HUES48 (cell line): ENCODE data around the gene LRBA.
"Not testable (repeated sequence)": the region's sequence is repeated elsewhere in the genome, so short reads cannot be mapped to it uniquely, and the experiment has no call there.

Source experiments
- H3K27ac ChIP-seq: one replicate; pipeline ENCODE4 v1.7.0; 2013; ENCODE audit warnings: low read depth, low read length, inconsistent platforms
- H3K27me3 ChIP-seq: 2 replicates; pipeline ENCODE4 v1.6.1; 2013; ENCODE audit warnings: mild to moderate bottlenecking, low read length; ENCODE audit not compliant: control insufficient read depth, insufficient read depth
- H3K36me3 ChIP-seq: 2 replicates; pipeline ENCODE4 v1.6.1; 2013; ENCODE audit warnings: low read length; ENCODE audit not compliant: control insufficient read depth, insufficient read depth
- H3K4me1 ChIP-seq: 2 replicates; pipeline ENCODE4 v1.6.1; 2013; ENCODE audit warnings: mild to moderate bottlenecking, low read length; ENCODE audit not compliant: control insufficient read depth, insufficient read depth
- H3K4me3 ChIP-seq: 2 replicates; pipeline ENCODE4 v1.5.1; 2013; ENCODE audit warnings: mild to moderate bottlenecking, low read depth, low read length
- H3K9ac ChIP-seq: 2 replicates; pipeline ENCODE4 v1.6.1; 2013; ENCODE audit warnings: mild to moderate bottlenecking, low read depth, low read length, moderate library complexity
- H3K9me3 ChIP-seq: 2 replicates; pipeline ENCODE4 v1.6.1; 2013; ENCODE audit warnings: low read length; ENCODE audit not compliant: control insufficient read depth, insufficient read depth

Gene LRBA

GRCh38 chr4:150744570-150744969 lies 270.5 kb downstream of the LRBA start:
- Histone ChIP-seq H3K27me3 (no peaks in the 10 kb centered on the region), H3K4me1 (peaks cover 5% of the 10 kb centered on the region; the same call in 1 of the 2 replicates), H3K27ac (no peak overlapping the region), H3K9ac (no peak overlapping the region), H3K9me3 (no peaks in the 10 kb centered on the region), H3K4me3 (no peak overlapping the region), H3K36me3 (0 out of 2 replicates have a peak, but pooled peaks cover 3% of the 10 kb centered on the region)

GRCh38 chr4:150743564-150744342 lies 271.3 kb downstream of the LRBA start:
- Histone ChIP-seq H3K36me3 (0 out of 2 replicates have a peak, but pooled peaks cover 3% of the 10 kb centered on the region), H3K4me3 (no peak overlapping the region), H3K4me1 (peaks cover 6% of the 10 kb centered on the region; the same call in 1 of the 2 replicates), H3K9me3 (no peaks in the 10 kb centered on the region), H3K27ac (no peak overlapping the region), H3K9ac (no peak overlapping the region), H3K27me3 (no peaks in the 10 kb centered on the region)

DNA sequence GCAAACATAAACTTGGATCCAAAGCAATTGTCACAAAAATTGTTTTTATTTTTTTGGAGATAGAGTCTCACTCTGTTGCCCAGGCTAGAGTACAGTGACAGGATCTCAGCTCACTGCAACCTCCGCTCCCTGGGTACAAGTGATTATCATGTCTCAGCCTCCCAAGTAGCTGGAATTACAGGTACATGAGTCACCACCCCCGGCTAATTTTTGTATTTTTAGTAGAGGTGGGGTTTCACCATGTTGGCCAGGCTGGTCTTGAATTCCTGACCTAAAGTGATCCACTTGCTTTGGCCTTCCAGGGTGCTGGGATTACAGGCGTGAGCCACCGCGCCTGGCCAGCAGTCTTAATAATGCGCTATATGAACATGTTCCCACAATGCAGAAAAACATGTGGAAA lies 272.2 kb downstream of the LRBA start:
- not testable (repeated sequence) for H3K27me3 ChIP-seq, H3K36me3 ChIP-seq

DNA sequence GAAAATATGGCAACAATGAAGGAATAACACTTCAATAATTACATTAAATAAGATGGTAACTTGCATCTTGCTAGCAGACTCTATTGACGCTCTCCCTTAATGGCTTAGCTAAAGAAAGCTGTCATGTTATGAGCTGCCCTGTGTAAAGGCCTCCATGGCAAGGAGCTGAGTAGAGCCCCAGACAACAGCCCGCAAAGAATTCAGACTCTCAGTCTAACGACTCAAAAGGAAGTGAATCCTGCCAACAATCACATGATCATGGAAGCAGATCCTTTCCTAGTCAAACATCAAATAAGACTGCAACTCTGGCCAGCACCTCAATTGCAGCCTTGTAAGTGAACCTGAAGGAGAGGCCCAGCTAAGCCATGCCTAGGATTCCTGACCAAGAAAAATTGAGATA lies 275.5 kb downstream of the LRBA start:
- Histone ChIP-seq H3K9me3 (no peaks in the 10 kb centered on the region), H3K4me3 (no peak overlapping the region), H3K4me1 (peaks cover 6% of the 10 kb centered on the region; the same call in 1 of the 2 replicates), H3K36me3 (no peaks in the 10 kb centered on the region), H3K9ac (no peak overlapping the region), H3K27ac (no peak overlapping the region), H3K27me3 (no peaks in the 10 kb centered on the region)

More for the DNA sequence above, 272.2 kb downstream of the LRBA start:
- H3K9me3 ChIP-seq, H3K4me1 ChIP-seq, H3K4me3 ChIP-seq, H3K27ac ChIP-seq, H3K9ac ChIP-seq: not testable (repeated sequence)

DNA sequence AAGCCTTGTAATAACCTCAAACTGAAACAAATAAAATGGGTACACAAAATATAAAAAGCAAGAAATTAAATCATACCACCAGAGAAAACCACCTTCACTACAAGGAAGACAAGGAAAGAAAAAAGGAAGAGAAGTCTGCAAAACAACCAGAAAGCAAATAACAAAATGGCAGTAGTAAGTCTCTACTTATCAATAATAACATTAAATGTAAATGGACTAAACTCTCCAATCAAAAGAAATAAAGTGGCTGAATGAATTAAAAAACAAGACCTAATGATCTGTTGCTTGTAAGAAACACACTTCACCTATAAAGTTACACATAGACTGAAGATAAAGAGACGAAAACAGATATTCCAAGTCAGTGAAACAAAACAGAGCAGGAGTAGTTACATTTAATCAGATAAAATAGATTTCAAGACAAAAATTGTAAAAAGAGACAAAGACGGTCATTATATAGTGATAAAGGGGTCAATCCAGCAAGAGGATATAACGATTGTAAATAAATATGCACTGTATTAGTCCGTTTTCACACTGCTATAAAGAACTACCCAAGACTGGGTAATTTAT lies 289.0 kb downstream of the LRBA start:
- Histone ChIP-seq H3K27ac (no peak overlapping the region), H3K9me3 (no peaks in the 10 kb centered on the region), H3K4me3 (no peak overlapping the region), H3K9ac (no peak overlapping the region), H3K27me3 (no peaks in the 10 kb centered on the region), H3K36me3 (peaks cover 1% of the 10 kb centered on the region; the same call in 1 of the 2 replicates), H3K4me1 (no peaks in the 10 kb centered on the region)

- no peak overlapping the region for H3K27ac ChIP-seq
- no peak overlapping the region for H3K4me3 ChIP-seq
- H3K9me3 ChIP-seq, result no peaks in the 10 kb centered on the region
- H3K36me3 ChIP-seq, result no peaks in the 10 kb centered on the region; the same call in 1 of the 2 replicates
- no peak overlapping the region for H3K9ac ChIP-seq
- no peaks in the 10 kb centered on the region for H3K27me3 ChIP-seq
- no peaks in the 10 kb centered on the region for H3K4me1 ChIP-seq
Measured at GRCh38 chr4:150723727-150724411, 291.2 kb downstream of the LRBA start.

- Histone ChIP-seq H3K36me3 (no peaks in the 10 kb centered on the region; the same call in 1 of the 2 replicates), H3K27ac (no peak overlapping the region), H3K9me3 (no peaks in the 10 kb centered on the region), H3K4me3 (no peak overlapping the region), H3K9ac (no peak overlapping the region), H3K4me1 (no peaks in the 10 kb centered on the region), H3K27me3 (no peaks in the 10 kb centered on the region)
Measured at GRCh38 chr4:150722908-150723362, 292.1 kb downstream of the LRBA start.

DNA sequence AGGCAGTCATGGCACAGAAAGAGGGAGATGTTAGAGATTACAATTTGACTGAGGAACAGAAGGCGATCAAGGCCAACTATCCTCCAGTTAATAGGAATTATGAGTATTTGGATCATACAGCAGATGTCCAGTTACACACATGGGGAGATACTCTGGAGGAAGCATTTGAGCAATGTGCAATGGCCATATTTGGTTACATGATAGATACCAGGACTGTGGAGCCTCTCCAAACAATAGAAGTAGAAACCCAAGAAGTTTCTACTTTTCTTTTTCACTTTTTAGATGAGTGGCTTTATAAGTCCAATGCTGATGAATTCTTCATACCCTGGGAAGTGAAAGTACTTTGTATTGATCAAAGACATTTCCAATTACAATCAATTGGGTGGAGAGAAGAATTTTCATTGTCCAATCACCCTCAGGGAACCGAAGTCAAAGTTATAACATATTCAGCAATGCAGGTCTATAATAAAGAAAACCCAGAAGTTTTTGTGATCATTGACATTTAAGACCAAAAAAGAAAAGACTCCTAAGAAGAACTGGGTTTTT lies 294.0 kb downstream of the LRBA start:
- no peak overlapping the region for H3K9ac ChIP-seq
- no peaks in the 10 kb centered on the region for H3K4me1 ChIP-seq
- H3K36me3 ChIP-seq, result no peaks in the 10 kb centered on the region; the same call in 1 of the 2 replicates
- H3K27ac ChIP-seq, result no peak overlapping the region
- H3K27me3 ChIP-seq, result no peaks in the 10 kb centered on the region
- H3K4me3 ChIP-seq, result no peak overlapping the region
- H3K9me3 ChIP-seq, result no peaks in the 10 kb centered on the region

DNA sequence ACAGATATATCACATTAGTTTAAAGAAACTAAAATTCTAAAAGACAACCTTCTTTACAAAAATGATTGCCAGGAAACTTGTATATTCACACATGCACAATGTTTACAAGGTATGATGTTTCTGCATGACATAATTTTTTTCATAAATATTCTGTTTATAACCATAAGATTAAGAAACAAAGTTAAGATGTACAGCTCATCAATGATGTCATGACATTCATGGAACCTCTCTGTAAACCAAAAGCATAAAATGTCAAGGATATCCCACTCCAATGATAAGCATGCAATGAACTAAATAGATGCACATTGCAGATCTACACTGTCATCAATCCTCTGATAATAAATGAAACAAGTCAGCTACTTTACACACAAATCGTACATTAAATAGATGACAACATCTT lies 297.1 kb downstream of the LRBA start:
- no peaks in the 10 kb centered on the region for H3K27me3 ChIP-seq
- H3K9ac ChIP-seq, result no peak overlapping the region
- no peak overlapping the region for H3K27ac ChIP-seq
- no peaks in the 10 kb centered on the region; the same call in 1 of the 2 replicates for H3K36me3 ChIP-seq
- H3K9me3 ChIP-seq, result no peaks in the 10 kb centered on the region
- no peak overlapping the region for H3K4me3 ChIP-seq
- H3K4me1 ChIP-seq, result no peaks in the 10 kb centered on the region

DNA sequence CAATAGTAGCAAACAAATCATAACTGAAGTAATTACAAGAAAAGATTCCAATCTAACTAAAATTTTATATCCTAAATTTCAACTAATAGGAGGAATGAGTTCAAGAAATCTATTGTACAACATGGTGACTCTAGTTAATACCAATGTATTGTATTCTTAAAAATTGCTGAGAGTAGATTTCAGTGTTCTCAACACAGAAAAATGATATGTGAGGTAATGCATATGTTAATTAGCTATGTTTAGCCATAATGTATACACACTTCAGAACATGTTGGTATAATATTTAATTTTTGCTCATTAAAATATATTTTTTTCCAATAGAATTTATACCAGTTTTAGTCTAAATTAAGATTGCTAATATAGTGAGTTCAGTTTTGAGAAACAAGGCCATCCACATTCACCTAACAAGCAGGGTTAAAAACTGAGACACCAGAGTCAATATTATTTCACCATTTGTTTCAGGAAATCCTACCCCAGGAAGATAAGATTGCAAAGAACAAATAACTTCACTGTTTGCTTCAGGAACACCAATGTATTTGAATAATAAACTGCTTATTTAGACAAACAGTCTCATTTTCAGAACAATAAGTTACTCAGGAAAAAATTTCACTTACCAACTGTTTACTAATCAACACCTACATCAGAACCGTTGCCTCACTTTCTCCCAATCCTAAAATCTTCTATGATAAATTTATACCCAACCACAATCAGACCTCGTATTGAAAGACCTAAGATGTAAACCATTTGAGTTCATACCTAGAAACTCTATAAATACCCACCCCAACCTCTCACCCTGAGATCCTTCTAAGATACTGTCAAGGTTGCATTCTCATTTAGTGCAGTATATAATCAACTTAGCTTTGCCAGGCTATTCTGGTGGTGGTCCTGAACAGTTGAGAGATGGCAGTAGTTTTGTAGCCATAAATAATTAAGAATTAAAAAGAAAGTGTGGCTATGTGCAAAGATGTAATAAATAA lies 300.3 kb downstream of the LRBA start:
- no peak overlapping the region for H3K4me3 ChIP-seq
- H3K4me1 ChIP-seq, result no peaks in the 10 kb centered on the region
- H3K27me3 ChIP-seq, result no peaks in the 10 kb centered on the region
- H3K9me3 ChIP-seq, result no peaks in the 10 kb centered on the region
- no peak overlapping the region for H3K9ac ChIP-seq
- no peaks in the 10 kb centered on the region; the same call in 1 of the 2 replicates for H3K36me3 ChIP-seq
- no peak overlapping the region for H3K27ac ChIP-seq
